Ureter (tissue), 1 donor: ENCODE results near the gene PTAFR. TPM values are rescaled to one million over a fixed set of nuclear protein-coding genes. Genes with fewer than 3 reads are reported as not detected.

ENCODE experiments used
- DNase-seq: peaks from one replicate; pipeline ENCODE4 v3.0.0-alpha.2; 2020; ENCODE audit warnings: low spot score
- total RNA-seq: library from RNA; stranded (reverse); gene quantifications from one replicate; pipeline ENCODE4 v1.2.4, GENCODE V29; 2023
- donor health status: DM: yes; HTN: yes; CAD: no.

The PTAFR gene, protein sequence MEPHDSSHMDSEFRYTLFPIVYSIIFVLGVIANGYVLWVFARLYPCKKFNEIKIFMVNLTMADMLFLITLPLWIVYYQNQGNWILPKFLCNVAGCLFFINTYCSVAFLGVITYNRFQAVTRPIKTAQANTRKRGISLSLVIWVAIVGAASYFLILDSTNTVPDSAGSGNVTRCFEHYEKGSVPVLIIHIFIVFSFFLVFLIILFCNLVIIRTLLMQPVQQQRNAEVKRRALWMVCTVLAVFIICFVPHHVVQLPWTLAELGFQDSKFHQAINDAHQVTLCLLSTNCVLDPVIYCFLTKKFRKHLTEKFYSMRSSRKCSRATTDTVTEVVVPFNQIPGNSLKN
- 9.9 TPM for total RNA-seq

DNA sequence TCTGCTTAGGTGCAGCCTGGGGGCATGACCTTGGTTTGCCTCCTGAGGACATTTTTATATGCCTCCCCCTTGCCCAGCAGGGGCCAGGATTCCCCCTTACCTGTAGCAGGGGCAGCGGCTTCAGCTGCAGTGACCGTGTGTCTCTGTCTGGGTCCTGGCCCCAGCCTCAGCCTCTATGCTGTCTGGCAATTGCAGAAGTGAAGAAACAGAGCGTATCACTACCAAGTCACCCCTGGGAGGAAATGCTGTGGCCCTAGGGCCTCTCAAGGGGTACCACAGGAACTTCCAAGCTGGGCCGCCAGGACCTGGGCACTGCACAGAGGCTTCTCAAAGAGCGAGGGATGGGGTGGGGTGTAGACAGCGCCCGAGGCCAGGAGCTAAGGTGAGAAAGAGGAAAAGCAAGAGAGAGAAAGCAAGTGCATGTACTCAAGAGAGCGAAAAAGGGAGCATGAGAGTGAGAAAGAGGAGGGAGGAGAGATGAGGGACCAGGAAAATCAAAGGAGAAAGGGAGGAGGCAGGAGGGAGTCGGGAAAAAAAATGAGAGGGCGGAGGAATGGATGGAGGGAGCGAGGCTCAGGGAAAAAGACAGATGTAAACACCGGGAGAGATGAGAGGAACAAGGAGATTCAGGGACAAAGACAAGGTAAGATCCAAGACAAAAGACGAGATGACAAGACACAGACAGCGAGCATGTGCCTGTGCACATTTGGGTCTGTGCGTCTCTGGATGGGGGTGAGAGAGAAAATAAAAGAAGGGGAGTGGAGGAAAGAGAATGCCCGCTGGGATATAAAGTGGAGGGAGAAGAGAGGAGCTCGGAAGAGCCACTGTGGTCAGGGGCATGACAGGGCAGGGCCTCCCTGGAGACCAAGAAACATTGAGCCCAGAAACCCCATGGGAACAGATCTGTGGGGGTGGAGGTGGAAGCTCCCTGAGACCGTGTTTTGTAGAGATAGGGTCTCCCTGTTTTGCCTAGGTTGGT, at the start of gene PTAFR:
Gene PTAFR (minus strand): TSS at position 199 of the 979 bp plus-strand sequence. CDS start 25,669 bp downstream, outside the sequence.
- no peak for DNase-seq

GRCh38 chr1:28213315-28213714, 36.8 kb upstream of the PTAFR start:
- DNase-seq: no peak

- DNase-seq: no peak
Measured at GRCh38 chr1:28209700-28210099, 33.2 kb upstream of the PTAFR start.

DNA sequence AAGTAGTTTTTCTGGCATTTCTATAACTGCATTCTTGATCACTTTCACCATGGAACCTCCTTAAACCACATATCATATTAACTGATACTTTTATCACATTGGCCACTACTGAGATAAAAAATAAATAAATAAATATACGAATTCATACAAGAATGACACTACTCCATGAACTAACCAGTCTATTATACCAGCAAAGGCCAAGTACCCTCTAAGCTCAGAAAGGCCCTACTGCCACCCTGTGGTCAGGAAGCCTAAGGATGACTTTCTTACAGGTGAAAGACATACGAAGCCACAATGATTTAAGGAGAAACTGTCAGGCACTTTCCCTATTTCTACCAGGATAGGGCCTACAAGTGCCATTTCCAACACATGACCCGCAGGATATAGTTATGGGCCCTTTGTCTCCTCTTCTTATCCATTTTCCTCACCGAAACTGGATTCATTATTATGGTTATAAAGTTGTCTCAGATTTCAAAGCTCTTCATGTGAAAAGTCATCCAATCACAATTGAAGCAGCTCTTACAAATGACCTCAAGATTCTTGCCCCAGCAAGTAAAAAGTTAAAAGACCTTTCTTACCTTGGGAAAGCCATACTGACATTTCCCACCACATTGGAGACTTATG, 32.4 kb upstream of the PTAFR start:
- peak; percentile 68 for DNase-seq

- no peak for DNase-seq
Measured at GRCh38 chr1:28205243-28205642, 28.8 kb upstream of the PTAFR start.

DNA sequence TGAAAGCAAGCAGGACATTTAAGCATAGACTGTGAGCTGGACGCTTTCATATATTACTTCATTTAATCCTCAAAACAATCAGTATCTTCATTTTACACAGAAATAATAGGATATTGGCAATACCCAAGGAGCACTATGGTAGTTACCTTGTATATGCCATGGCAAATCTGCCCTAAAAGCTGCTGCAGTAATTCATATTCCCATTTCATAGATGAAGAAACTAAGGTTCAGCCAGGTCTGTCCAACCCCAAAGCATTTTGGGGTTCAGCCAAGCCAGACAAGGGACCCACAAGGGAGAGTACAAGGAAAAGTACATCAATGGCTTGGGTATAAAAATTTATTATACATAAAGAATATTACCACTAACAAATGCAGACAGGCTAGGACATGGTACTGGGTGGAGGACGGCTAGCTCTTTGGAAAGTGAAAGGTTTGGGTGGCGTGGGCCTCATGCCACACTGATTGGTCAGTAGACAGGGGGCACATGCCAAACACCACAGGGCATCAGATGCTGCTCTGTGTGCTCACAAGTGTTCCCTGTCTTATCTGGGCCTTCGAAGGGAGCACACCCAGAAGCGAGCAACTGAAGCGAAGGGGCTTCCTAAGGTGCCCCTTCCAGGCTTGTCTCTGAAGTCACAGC, 23.9 kb upstream of the PTAFR start:
- DNase-seq: no peak

GRCh38 chr1:28199328-28200233, 23.1 kb upstream of the PTAFR start:
- no peak for DNase-seq

GRCh38 chr1:28197682-28198415, 21.4 kb upstream of the PTAFR start:
- no peak for DNase-seq

DNA sequence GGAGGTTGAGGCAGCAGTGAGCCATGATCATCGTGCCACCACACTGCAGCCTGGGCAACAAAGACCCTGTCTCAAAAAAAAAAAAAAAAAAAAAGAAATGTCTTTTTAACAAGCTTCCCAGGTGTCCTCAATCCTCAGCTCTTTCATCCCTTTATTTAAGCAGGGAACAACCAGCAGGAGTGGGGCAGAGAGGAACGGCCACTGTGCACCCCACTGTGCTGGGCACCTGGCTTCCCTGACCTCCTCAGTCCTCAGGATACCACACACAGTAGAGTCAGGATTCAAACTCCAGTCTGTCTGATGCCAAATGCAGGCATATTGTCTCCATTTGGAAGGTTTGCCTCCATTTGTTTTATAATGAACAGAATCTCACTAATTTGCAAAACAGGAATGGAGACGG, 19.8 kb upstream of the PTAFR start:
- no peak for DNase-seq

- no peak for DNase-seq
Measured at GRCh38 chr1:28195780-28196179, 19.3 kb upstream of the PTAFR start.

GRCh38 chr1:28194326-28195035, 18.0 kb upstream of the PTAFR start:
- no peak for DNase-seq

DNA sequence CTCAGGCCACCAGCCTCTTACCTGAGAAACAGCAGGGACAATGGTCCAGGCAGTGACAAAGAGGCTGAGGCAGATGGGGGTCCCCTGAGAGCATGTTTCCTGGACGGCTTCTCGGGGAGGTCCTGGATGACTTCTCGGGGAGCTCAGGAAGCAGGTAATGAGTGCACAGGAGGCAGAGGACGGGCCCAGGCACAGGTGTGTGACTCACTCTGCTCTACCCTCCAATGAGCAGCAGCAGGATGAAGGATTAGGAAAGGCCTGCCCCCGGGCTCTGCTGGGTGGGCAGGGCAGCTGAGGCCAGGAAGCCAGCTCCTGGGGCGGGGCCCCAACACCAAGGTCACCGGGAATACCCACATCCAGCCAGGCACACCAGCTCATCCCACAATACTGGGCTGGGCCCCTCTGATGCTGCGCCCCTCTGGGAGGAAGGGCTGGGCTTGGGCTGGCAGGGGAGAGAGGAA, 17.2 kb upstream of the PTAFR start:
- peak; percentile 71 for DNase-seq

DNA sequence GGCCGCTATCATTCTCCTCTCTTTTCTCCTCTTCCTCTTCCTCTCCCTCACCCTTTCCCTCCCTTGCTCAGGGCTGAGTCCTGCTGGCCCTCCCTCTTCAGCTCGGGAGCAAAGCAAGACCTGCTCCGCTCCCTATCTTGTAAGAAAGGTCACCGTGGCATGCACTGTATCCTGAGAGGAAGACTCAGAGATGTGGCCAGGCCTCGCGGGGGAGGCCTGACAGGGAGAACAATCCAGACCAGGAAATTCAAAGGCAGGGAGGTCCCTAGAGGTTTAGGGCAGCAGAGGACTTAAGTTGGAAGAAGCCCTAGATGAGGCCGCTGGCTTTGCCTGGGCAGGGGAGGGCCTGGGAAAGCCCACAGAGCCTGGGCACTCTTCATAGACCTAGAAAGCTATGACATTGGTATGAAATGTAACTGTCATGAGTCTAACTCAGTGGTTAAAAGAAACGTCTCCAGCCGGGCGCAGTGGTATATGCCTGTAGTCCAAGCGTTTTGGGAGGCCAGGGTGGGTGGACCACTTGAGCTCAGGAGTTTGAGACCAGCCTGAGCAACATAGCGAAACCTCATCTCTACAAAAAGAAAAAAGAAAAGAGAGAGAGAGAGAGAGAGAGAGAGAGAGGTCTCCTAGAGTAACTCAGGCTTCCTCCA, 14.6 kb upstream of the PTAFR start:
- no peak for DNase-seq

DNA sequence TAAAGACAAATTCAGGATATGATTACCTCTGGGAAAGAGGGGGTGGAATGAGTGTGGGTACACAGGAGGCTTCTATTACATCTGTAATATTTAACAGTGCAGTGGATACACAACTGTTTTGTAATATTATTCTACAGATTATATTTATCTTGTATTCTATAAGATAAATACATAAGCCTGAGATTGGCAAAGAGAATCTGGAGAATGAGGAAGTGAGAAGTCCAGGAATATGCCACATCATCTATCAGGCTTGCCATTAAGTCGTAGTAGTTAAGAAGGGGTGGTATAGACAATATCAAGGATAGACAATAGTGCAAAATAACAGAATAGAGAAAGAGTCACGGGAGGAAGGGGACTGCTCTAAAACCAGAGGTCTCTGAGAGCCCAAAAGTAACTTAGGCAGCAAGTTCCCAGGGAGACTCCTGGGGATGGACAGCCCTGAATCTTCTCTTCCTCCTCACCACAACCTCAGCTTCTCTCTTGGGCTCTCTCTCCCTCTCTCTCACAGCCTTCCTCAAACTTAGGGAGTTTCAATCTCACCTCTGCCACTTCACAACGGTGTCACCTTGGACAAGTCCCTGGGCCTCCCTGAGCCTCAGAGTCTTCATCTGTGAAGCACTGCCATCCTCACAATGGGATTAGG, 14.0 kb upstream of the PTAFR start:
- no peak for DNase-seq

DNA sequence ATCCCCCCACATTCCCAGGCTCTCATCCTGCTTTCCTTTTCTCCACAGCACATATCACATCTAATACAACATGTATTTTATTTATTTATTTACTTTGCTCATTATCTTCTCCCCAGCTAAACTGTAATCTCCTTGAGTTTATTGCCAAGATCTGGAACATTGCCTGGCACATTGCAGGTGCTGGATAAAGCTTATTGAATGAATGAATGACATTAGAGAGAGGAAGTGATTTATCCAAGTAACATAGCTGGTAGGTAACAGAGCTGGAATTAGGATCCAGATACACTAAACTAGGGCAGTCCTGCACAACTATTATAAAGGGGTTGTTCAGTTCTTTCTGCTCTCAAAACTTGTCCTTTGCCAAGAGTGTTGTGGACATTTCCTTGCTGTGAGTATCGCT, 8.6 kb upstream of the PTAFR start:
- no peak for DNase-seq

DNA sequence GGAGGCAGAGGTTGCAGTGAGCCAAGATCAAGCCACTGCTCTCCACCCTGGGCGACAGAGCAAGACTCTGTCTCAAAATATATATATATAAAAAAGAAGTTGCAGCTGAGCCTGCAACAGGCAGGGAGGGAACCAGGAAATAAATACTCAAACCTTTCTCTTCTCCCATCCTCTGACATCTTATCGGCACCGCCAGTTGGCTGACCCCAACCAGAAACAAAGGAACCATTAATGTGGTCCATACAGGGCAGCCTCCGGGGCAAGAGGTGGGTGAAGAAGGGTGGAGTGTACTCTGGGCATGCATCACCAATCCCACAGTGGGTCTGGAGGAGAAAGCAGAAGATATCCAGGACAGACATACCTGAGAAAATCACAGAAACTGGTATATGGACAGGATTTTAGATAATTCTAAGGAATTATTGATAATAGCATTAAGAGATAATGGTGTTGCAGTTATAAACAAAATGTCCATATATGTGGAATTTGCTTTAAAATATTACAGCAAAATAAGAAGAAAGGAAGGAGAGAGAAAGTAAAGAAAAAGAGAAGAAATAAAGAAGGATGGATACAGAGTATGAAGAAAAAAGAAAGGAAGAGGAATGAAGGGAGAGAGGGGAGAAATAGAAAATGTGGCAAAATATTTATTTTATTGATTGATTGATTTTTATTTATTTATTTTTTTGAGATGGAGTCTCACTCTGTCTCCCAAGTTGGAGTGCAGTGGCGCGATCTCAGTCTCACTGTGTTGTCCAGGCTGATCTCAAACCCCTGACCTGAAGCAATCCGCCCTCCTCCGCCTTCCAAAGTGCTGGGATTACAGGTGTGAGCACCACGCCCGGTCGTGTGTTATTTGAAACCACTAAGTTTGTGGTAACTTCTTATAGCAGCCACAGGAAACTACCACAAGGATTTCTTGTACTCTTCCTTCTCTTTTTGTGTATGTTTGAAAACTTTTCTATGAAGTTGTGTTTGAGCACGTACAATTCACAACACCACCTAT, 4.1 kb upstream of the PTAFR start:
- DNase-seq: no peak
